GM12873 (cell line): ENCODE data around the gene NKAPD1.

Source experiments
- CTCF ChIP-seq: IDR thresholded peaks from 2 replicates; pipeline ENCODE4 v1.5.1; 2012; ENCODE audit warnings: low read depth, mild to moderate bottlenecking, moderate library complexity, low read length, control low read depth; ENCODE audit not compliant: insufficient read depth; ENCODE audit errors: missing control alignments

The NKAPD1 gene

GRCh38 chr11:112042161-112042960 lies 31.7 kb upstream of the NKAPD1 start:
- no peak for TF ChIP-seq CTCF

- TF ChIP-seq CTCF: no peak
Measured at GRCh38 chr11:112042961-112043304, 31.2 kb upstream of the NKAPD1 start.

GRCh38 chr11:112044961-112045360 lies 29.1 kb upstream of the NKAPD1 start:
- no peak for TF ChIP-seq CTCF

GRCh38 chr11:112049777-112050176 lies 24.3 kb upstream of the NKAPD1 start:
- TF ChIP-seq CTCF: no peak

- TF ChIP-seq CTCF: no peak
Measured at GRCh38 chr11:112050721-112051120, 23.4 kb upstream of the NKAPD1 start.

GRCh38 chr11:112051768-112052167 lies 22.3 kb upstream of the NKAPD1 start:
- no peak for TF ChIP-seq CTCF

GRCh38 chr11:112057170-112057569 lies 16.9 kb upstream of the NKAPD1 start:
- TF ChIP-seq CTCF: no peak
